ENCODE data around the gene PKHD1. TPM values are rescaled to one million over a fixed set of nuclear protein-coding genes. Genes with fewer than 3 reads are reported as not detected.

PKHD1 gene
- total RNA-seq, 2 experiments from 2014 or later = not detected

DNA sequence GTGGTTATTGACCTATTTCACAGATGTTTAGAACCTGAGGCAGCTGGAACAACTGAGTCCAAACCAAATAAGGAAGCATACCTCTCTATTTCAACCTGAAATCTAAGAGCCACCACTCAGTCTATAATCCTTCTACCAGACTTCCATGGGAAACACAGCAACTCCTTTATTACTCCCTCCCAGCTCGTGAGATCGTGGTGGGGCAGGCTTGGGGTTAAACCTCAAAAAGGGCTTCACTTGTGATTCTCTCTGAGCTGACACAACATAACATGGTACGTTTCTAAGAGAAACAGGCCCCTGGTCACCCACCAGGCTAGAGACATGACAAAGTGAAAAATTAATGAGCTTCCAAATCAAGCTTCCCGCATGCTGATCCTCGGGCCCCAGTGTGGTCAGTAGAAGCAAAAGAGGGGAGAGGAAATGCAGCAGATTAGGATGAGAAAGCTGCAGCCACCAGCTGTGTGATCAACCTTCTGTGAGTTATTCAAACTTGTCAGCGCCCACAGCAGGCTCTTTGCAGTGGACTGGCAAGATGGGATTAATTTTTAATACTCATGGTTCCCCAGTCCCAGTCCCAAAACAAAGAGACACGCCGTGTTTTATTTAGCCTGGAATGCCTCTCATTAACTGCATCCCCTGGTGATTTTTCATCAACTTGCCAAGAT, 9.3 kb downstream of the PKHD1 start:
- DNase-seq (no peak), ATAC-seq (no peak)
- Mint-ChIP-seq H3K27me3 (peaks cover 41% of the 10 kb centered on the region), H3K9me3 (ENCODE audit: low read depth) (no peaks in the 10 kb centered on the region), H3K4me3 (no peak overlapping the region), H3K27ac (no peak overlapping the region), H3K36me3 (no peaks in the 10 kb centered on the region), H3K4me1 (no peaks in the 10 kb centered on the region)
- CTCF ChIA-PET = no interaction called here

DNA sequence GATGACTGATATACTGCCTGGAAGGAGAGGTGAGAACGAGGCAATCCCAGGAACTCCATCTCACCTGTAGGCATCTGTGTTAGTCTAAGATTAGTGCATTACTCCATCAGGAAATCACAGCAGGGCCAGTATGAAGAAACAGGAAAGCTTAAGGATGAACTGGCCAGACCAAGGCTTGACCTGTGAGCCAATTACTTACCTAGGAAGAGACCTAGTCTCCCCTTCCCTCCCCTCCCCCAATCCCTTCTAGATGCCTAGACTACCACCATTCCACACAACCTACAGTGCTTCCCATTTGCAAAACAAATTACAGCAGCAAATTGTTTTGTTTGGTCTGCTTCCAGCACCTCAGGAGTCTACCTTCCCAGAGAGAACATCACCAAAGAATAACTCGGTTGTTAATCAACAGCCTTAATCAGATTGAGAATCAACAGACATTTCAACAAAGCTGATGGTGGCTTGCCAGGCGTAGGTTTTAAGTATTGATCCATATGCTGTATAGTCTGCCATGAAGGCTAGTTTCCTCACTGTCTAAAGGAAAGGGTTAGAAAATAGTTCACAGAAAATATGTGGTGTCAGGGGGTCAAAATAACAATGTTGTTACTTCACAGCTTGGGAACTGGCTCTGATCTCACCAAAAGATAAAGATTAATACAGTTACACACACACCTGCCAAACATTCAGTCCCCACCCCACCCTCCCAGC, 10.1 kb downstream of the PKHD1 start:
- Mint-ChIP-seq H3K27ac (no peak overlapping the region), H3K9me3 (ENCODE audit: low read depth) (no peaks in the 10 kb centered on the region), H3K27me3 (peaks cover 42% of the 10 kb centered on the region), H3K36me3 (no peaks in the 10 kb centered on the region), H3K4me1 (no peaks in the 10 kb centered on the region), H3K4me3 (no peak overlapping the region)
- no peak for DNase-seq
- CTCF ChIA-PET = no interaction called here
- no peak for ATAC-seq

DNA sequence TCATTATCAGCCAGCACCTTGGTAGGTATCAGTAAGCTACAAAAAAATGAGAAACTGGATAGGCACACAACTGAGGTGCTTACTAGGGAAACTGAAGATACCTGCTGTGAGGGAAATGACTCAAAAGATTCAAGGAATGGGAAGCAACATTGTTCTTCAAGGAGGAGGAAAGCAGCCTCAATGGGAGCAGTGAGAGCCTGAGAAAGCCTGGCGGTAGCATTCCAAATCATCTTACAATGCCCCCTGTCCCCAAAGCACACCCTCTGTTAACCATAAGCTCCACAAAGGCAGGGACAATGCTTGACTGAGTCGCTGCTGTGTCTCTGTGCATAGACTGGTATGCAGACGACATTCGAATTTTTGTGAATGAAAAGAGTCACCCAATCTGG, 10.6 kb downstream of the PKHD1 start:
- ATAC-seq = no peak
- H3K4me3 Mint-ChIP-seq = no peak overlapping the region
- peaks cover 44% of the 10 kb centered on the region for H3K27me3 Mint-ChIP-seq
- no peaks in the 10 kb centered on the region for H3K36me3 Mint-ChIP-seq
- no peak for DNase-seq
- H3K27ac Mint-ChIP-seq = no peak overlapping the region
- H3K9me3 Mint-ChIP-seq (ENCODE audit: low read depth) = no peaks in the 10 kb centered on the region
- CTCF ChIA-PET = no interaction called here
- no peaks in the 10 kb centered on the region for H3K4me1 Mint-ChIP-seq

DNA sequence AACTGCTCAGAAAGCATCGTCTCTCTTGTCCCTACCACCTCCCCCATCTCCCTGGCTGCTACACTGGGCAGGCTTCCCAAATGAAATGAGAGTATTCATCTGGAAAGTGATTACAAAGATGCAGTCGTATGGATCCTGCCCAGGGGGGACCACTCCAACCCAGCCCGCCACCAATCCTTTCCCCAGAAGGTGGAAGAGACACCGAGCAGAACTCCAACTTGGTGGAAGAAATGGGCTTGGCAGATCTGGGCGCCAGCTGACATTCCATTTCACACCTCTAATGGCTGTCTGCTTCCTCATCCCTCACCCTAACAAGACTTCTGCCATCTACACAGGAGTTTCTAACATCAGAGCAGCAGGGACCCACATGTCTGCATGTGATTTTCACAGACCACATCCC, 12.7 kb downstream of the PKHD1 start:
- CTCF ChIA-PET = no interaction called here
- no peaks in the 10 kb centered on the region for H3K9me3 Mint-ChIP-seq (ENCODE audit: low read depth)
- ATAC-seq (no peak), DNase-seq (no peak)
- peaks cover 42% of the 10 kb centered on the region for H3K27me3 Mint-ChIP-seq
- no peak overlapping the region for H3K4me3 Mint-ChIP-seq
- no peaks in the 10 kb centered on the region for H3K36me3 Mint-ChIP-seq
- H3K4me1 Mint-ChIP-seq = no peaks in the 10 kb centered on the region
- no peak overlapping the region for H3K27ac Mint-ChIP-seq

DNA sequence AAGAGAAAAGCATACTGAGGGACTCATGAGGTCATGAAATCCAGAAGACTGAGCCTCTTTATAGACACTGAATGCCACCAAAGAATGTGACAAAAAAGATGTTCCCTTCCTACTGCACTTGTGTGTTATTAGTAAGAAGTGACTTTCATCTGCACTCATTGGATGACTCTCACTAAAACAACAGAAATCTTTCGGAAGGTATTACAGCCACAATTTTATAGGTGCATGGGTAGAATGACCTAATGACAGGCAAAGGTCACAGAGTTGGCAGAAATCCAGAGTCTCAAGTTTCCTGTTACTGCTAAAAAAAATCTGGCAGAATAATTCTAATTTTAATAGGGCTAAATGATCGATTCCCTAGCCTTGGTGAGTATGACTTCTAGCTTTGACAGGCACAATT, 13.3 kb downstream of the PKHD1 start:
- no peaks in the 10 kb centered on the region for H3K9me3 Mint-ChIP-seq (ENCODE audit: low read depth)
- no peaks in the 10 kb centered on the region for H3K4me1 Mint-ChIP-seq
- peaks cover 39% of the 10 kb centered on the region for H3K27me3 Mint-ChIP-seq
- CTCF ChIA-PET = no interaction called here
- no peaks in the 10 kb centered on the region for H3K36me3 Mint-ChIP-seq
- no peak overlapping the region for H3K27ac Mint-ChIP-seq
- H3K4me3 Mint-ChIP-seq = no peak overlapping the region
- ATAC-seq = no peak
- no peak for DNase-seq

DNA sequence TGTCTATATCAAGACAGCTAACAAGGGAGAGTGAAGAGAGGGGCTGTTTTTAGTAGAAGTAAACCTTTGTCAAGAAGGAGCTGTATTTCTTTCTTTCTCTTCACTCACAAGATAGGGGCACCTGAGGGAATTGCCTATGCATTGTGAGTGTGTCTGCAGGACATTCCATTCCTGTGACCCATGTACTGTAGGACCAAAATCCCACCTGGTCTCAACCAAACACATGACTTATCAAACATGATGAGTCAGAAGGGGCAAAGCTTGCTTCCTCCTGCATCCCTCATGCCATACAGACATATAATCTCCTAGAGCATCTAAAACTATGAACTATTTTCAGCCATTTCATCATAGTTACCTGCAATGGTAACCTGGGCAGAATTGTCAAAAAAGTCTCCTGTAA, 21.8 kb downstream of the PKHD1 start:
- peaks cover 28% of the 10 kb centered on the region for H3K27me3 Mint-ChIP-seq
- no peak overlapping the region for H3K4me3 Mint-ChIP-seq
- no peak overlapping the region for H3K27ac Mint-ChIP-seq
- CTCF ChIA-PET = no interaction called here
- no peak for ATAC-seq
- H3K9me3 Mint-ChIP-seq (ENCODE audit: low read depth) = no peaks in the 10 kb centered on the region
- DNase-seq = no peak
- no peaks in the 10 kb centered on the region for H3K36me3 Mint-ChIP-seq
- peaks cover 11% of the 10 kb centered on the region for H3K4me1 Mint-ChIP-seq

DNA sequence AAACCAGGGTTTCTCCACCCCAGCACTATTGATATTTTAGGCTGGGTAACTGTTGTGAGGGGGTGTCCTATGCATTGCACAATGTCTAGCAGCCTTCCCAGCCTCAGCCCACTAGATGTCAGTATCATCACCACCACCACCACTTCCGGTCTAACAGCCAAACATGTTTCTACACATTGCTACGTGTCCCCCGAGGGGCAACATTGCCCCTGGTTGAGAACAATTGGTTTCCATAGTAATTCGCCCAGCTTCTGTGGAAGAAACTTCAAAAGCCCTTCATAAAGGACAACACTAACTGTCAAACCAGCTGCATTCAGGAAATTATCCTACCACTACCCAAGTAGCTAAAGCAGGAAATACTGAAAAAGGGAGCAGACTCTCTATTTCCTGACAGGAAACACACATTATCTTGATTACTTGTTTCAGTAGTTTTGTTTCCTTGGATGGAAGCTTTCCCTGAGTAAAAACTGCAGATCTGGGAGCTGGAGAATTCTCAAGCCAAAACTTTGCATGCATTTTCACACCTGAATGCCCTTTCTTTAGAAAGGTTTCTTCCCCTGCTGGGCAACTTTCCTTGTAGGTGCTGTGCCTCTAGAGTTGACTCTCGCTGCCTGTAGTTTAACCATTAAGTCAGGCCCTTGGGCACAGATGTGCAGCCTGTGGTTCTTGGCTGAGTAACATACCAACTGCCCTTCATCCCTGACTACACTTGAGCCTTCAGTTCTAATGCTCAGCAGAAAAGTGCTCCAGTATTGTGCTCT, 23.6 kb downstream of the PKHD1 start:
- no peaks in the 10 kb centered on the region for H3K36me3 Mint-ChIP-seq

DNA sequence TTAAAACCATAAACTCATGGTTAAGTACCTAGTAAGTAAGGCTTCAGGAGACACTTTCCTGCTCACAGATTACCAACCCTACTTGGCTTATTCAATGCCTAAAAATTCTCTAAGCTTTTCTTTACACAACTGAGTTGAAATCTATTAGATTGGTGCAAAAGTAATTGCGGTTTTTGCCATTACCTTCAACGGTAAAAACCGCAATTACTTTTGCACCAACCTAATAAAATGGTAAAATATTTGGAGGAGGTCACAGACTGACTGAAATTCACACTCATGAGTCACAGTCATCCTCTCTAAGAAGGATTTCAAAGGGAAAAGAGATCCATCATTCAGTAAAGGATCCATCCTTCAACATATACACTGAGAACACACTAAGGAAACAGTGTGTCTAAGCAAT, 25.9 kb downstream of the PKHD1 start:
- Mint-ChIP-seq H3K27me3 (peaks cover 28% of the 10 kb centered on the region), H3K9me3 (ENCODE audit: low read depth) (no peaks in the 10 kb centered on the region), H3K27ac (no peak overlapping the region), H3K36me3 (no peaks in the 10 kb centered on the region), H3K4me1 (peaks cover 11% of the 10 kb centered on the region), H3K4me3 (no peak overlapping the region)
- CTCF ChIA-PET = interaction anchor here (2.1 kb wide), 1 partner anchor 11 kb away, joined by 10 read pairs; no protein-coding TSS in a partner anchor
- DNase-seq (no peak), ATAC-seq (no peak)

More for the DNA sequence above, 23.6 kb downstream of the PKHD1 start:
- Mint-ChIP-seq H3K4me1 (peaks cover 11% of the 10 kb centered on the region), H3K27me3 (peaks cover 29% of the 10 kb centered on the region), H3K4me3 (peak overlapping the region; percentile 34), H3K9me3 (ENCODE audit: low read depth) (no peaks in the 10 kb centered on the region), H3K27ac (peak overlapping the region; percentile 76)
- peak; percentile 82 for DNase-seq
- CTCF ChIA-PET = interaction anchor here (0.7 to 1.4 kb wide), 7 partner anchors 13 to 200 kb away, joined by 3 to 5 read pairs (median 3); partner anchors contain the start of gene PKHD1
- ATAC-seq = peak; percentile 99

DNA sequence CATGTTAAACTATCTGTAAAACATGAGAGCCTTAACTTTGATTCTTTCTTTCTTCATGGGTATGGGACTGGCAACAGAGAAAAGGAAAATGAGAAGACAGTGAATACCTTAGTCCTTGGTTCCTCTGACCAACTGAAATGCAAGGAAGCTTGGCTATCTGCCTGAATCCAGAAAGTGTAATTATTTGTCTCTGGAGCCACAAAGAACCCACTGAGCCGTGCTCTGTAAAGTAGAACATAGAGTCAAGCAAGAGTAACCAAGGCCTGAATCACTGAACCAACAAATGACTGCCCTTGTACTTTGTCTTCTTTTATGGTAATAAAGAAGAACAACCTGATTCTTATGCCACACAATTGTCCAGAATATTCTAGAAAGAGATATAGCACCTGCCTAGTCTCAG, 27.6 kb downstream of the PKHD1 start:
- Mint-ChIP-seq H3K4me3 (no peak overlapping the region), H3K4me1 (peaks cover 11% of the 10 kb centered on the region), H3K27ac (no peak overlapping the region), H3K36me3 (no peaks in the 10 kb centered on the region), H3K9me3 (ENCODE audit: low read depth) (no peaks in the 10 kb centered on the region), H3K27me3 (peaks cover 40% of the 10 kb centered on the region)
- DNase-seq = no peak
- CTCF ChIA-PET = no interaction called here
- no peak for ATAC-seq

DNA sequence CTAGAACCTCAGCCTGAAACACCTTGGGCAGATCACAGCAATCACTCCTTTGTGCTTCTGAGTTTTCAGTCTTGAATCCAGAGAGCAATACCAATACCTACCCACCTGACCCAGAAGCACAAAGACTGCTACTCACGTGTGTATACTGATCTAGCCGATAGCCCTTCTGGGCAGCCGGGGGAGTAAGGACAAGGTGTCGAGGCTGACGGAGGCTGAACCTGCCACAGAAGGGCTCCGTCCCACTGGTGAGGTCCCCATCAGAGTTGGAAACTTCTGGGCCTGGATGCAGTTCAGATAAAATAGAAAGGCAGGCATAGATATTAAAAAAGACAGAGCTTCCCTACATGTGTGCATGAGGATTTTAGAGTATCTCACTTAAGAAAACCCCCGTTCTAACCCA, 32.0 kb downstream of the PKHD1 start:
- Mint-ChIP-seq H3K9me3 (ENCODE audit: low read depth) (no peaks in the 10 kb centered on the region), H3K27ac (no peak overlapping the region), H3K4me3 (no peak overlapping the region), H3K36me3 (no peaks in the 10 kb centered on the region), H3K4me1 (no peaks in the 10 kb centered on the region), H3K27me3 (peaks cover 58% of the 10 kb centered on the region)
- DNase-seq (no peak), ATAC-seq (no peak)
- CTCF ChIA-PET = no interaction called here

DNA sequence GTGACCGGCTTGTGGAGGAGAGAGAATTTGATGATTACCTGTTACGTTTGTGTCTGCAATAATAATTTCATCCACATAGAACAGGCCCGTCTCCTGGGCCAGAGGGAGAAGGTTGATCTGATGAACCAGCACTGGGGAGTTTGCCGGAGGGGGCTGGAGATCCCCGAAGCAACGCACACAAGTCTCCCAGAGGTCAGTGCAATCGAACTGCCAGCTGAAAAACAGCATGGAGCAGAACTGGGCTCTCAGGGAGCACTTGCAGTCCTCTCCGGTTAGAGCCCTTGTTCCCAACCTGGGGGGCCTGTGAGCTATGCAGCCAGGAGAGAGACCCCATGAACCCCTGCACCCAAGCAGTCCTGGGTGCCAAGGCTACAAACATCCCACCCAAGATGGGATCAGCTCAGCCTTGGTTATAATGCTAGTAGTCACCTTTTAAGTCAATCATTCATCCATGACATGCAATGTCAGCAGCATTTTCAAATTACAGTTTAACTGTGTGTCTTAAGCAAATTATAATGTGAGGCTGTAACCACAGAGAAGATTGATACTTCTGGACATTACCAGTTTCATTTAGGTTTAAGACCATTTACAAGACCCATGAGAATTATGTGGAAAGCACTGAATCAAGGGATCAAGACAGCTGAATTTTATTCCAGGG, 34.2 kb downstream of the PKHD1 start:
- H3K9me3 Mint-ChIP-seq (ENCODE audit: low read depth) = no peaks in the 10 kb centered on the region
- peaks cover 58% of the 10 kb centered on the region for H3K27me3 Mint-ChIP-seq
- DNase-seq = no peak
- ATAC-seq = no peak
- H3K27ac Mint-ChIP-seq = no peak overlapping the region
- CTCF ChIA-PET = no interaction called here
- no peaks in the 10 kb centered on the region for H3K36me3 Mint-ChIP-seq
- H3K4me1 Mint-ChIP-seq = no peaks in the 10 kb centered on the region
- H3K4me3 Mint-ChIP-seq = no peak overlapping the region

DNA sequence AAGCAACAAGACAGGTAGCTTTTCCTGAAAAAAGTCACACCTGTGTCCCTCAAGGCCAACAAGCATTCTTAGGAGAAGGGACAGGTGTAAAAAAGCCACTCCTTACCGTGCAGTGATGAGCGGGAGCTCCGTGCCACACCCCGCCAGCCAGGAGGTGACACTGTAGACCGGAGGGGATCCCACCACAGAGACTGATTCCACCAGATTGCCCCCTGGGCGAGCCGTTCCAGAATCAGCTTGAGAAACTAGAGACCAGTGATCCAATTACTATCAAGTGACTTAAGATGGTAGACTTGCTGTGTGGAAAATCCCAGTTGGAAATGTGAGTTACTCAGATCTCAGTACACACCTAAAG, 37.4 kb downstream of the PKHD1 start:
- DNase-seq (no peak), ATAC-seq (no peak)
- H3K27me3 Mint-ChIP-seq = peaks cover 56% of the 10 kb centered on the region
- no peaks in the 10 kb centered on the region for H3K4me1 Mint-ChIP-seq
- no peaks in the 10 kb centered on the region for H3K36me3 Mint-ChIP-seq
- no peaks in the 10 kb centered on the region for H3K9me3 Mint-ChIP-seq (ENCODE audit: low read depth)
- H3K4me3 Mint-ChIP-seq = no peak overlapping the region
- CTCF ChIA-PET = interaction anchor here (0.8 to 2.6 kb wide), 5 partner anchors 8 to 30 kb away, joined by 3 to 11 read pairs (median 5); no protein-coding TSS in a partner anchor
- H3K27ac Mint-ChIP-seq = no peak overlapping the region

DNA sequence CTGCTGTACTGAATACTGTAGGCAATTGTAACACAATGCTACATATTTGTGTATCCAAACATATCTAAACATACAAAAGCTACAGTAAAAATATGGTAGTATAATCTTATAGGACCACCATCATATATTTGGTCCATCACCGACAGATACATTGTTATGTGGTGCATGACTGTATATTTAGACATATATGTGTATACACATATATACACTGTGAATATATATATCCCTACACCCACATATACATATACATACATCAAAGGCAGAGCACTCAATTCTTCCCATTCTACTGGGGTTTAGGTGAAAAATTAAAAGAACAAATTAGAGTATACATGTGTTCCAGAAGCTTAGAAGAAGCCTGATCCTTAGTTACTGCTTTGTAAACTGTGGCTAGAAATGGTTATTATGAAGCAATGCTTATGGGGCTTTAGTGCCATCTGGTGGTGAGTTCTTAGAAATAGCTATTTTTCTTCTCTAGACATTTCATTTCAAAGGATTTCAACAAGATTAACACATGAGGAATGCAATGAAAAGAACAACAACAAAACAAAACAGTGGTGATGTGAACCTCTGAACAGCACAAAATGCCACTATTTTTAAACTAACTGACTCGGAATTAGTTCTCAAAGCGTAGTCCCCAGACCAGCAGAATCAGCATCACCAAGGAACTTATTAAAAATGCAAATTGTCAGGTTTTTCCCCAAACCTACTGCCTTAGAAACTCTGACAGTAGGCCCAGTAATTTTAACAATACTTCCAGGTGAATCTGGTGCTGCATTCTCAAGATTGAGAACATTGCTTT, 38.0 kb downstream of the PKHD1 start:
- Mint-ChIP-seq H3K9me3 (ENCODE audit: low read depth) (no peaks in the 10 kb centered on the region), H3K27ac (no peak overlapping the region), H3K4me3 (no peak overlapping the region), H3K36me3 (no peaks in the 10 kb centered on the region), H3K27me3 (peaks cover 55% of the 10 kb centered on the region), H3K4me1 (no peaks in the 10 kb centered on the region)
- CTCF ChIA-PET = interaction anchor here (0.8 to 2.6 kb wide), 7 partner anchors 9 to 29 kb away, joined by 3 to 11 read pairs (median 3); no protein-coding TSS in a partner anchor
- ATAC-seq (no peak), DNase-seq (no peak)
